Activated B cell treated with CpG ODN at 0.5 μM for 24 hours (primary cell): ENCODE measurements around the gene TNFRSF18. TPM values are rescaled to one million over a fixed set of nuclear protein-coding genes. Genes with fewer than 3 reads are reported as not detected.

Experiments
- ATAC-seq: fragments of 200-7000 bp; cut with Tn5 transposase; one replicate; pipeline ENCODE4 v1.10.0; 2021; ENCODE audit warnings: low read depth, mild to moderate bottlenecking, moderate library complexity
- CTCF ChIA-PET: fragments of 350-600 bp; sonication (Branson Sonifier 250); formaldehyde crosslinking; loops from one replicate; lab custom pipeline; 2021; ENCODE audit warnings: antibody characterized with exemption; lab: Charles Lee
- POLR2A ChIA-PET: fragments of 350-600 bp; sonication (Branson Sonifier 250); formaldehyde crosslinking; loops from one replicate; lab custom pipeline; 2021; ENCODE audit warnings: antibody characterized with exemption; lab: Charles Lee
- DNase-seq: peaks from one replicate; pipeline ENCODE4 v3.0.0; 2022
- H3K27ac Mint-ChIP-seq: one replicate; pipeline ENCODE4 v1.8.0; 2020; ENCODE audit warnings: mixed read lengths
- H3K27me3 Mint-ChIP-seq: one replicate; pipeline ENCODE4 v1.8.0; 2021; ENCODE audit warnings: mixed read lengths
- H3K36me3 Mint-ChIP-seq: one replicate; pipeline ENCODE4 v1.8.0; 2021; ENCODE audit warnings: low read depth, mixed read lengths
- H3K4me1 Mint-ChIP-seq: one replicate; pipeline ENCODE4 v1.8.0; 2021; ENCODE audit warnings: mixed read lengths
- H3K4me3 Mint-ChIP-seq: one replicate; pipeline ENCODE4 v1.8.0; 2020; ENCODE audit warnings: mild to moderate bottlenecking, mixed read lengths
- H3K9me3 Mint-ChIP-seq: one replicate; pipeline ENCODE4 v1.8.0; 2020; ENCODE audit warnings: mixed read lengths
- CTCF ChIP-seq: fragments of 200-600 bp; IDR thresholded peaks from one replicate; pipeline ENCODE4 v1.8.0; 2022; ENCODE audit warnings: antibody characterized with exemption, mild to moderate bottlenecking
- intact Hi-C: fragments of 100-400 bp; cut with micrococcal nuclease; formaldehyde crosslinking; loops from one replicate; pipeline ENCODE4 v1.15.1; 2024
- total RNA-seq: library from RNA; stranded (reverse); gene quantifications from 2 replicates; pipeline ENCODE4 v1.2.3, GENCODE V29; 2022

Gene TNFRSF18
- total RNA-seq, 1 donor from 2014 or later, result 37.5 TPM

GRCh38 chr1:1191734-1192133, 14.7 kb downstream of the TNFRSF18 start:
- Mint-ChIP-seq H3K36me3 (peaks cover 1% of the 10 kb centered on the region), H3K27me3 (no peaks in the 10 kb centered on the region), H3K4me3 (no peak overlapping the region), H3K27ac (no peak overlapping the region), H3K9me3 (peaks cover 10% of the 10 kb centered on the region), H3K4me1 (no peaks in the 10 kb centered on the region)
- intact Hi-C loops, result no loop called here
- DNase-seq, result no peak
- ATAC-seq, result no peak
- no peak for TF ChIP-seq CTCF
- ChIA-PET CTCF (no interaction called here), POLR2A (no interaction called here)

GRCh38 chr1:1189111-1189510, 17.3 kb downstream of the TNFRSF18 start:
- ATAC-seq (no peak), DNase-seq (no peak)

GRCh38 chr1:1187938-1188337, 18.5 kb downstream of the TNFRSF18 start:
- intact Hi-C loops, result no loop called here
- CTCF ChIA-PET, result interaction anchor here (0.9 kb wide), 1 partner anchor 66 kb away, joined by 4 read pairs; no protein-coding TSS in a partner anchor
- Mint-ChIP-seq H3K4me3 (no peak overlapping the region), H3K9me3 (peaks cover 5% of the 10 kb centered on the region), H3K27me3 (peaks cover 4% of the 10 kb centered on the region), H3K36me3 (no peaks in the 10 kb centered on the region), H3K27ac (no peak overlapping the region), H3K4me1 (no peaks in the 10 kb centered on the region)
- POLR2A ChIA-PET, result interaction anchor here (1.0 kb wide), 1 partner anchor 19 kb away, joined by 6 read pairs; no protein-coding TSS in a partner anchor
- ATAC-seq (no peak), DNase-seq (no peak)
- no peak for TF ChIP-seq CTCF

More at GRCh38 chr1:1189111-1189510, 17.3 kb downstream of the TNFRSF18 start:
- Mint-ChIP-seq H3K4me3 (no peak overlapping the region), H3K27me3 (peaks cover 1% of the 10 kb centered on the region), H3K36me3 (no peaks in the 10 kb centered on the region), H3K9me3 (peaks cover 5% of the 10 kb centered on the region), H3K4me1 (no peaks in the 10 kb centered on the region), H3K27ac (no peak overlapping the region)
- CTCF ChIA-PET, result no interaction called here
- no peak for TF ChIP-seq CTCF
- intact Hi-C loops, result no loop called here
- POLR2A ChIA-PET, result no interaction called here

- ChIA-PET POLR2A (interaction anchor here (0.6 kb wide), 1 partner anchor 20 kb away, joined by 8 read pairs; no protein-coding TSS in a partner anchor), CTCF (no interaction called here)
- H3K4me3 Mint-ChIP-seq, result no peak overlapping the region
- no peak overlapping the region for H3K27ac Mint-ChIP-seq
- peaks cover 17% of the 10 kb centered on the region for H3K27me3 Mint-ChIP-seq
- DNase-seq (no peak), ATAC-seq (no peak)
- H3K4me1 Mint-ChIP-seq, result no peaks in the 10 kb centered on the region
- H3K9me3 Mint-ChIP-seq, result no peaks in the 10 kb centered on the region
- no peaks in the 10 kb centered on the region for H3K36me3 Mint-ChIP-seq
- TF ChIP-seq CTCF, result no peak
- intact Hi-C loops, result no loop called here
Measured at GRCh38 chr1:1185101-1185765, 21.2 kb downstream of the TNFRSF18 start.

- intact Hi-C loops, result no loop called here
- no peaks in the 10 kb centered on the region for H3K9me3 Mint-ChIP-seq
- CTCF ChIA-PET, result no interaction called here
- no peaks in the 10 kb centered on the region for H3K4me1 Mint-ChIP-seq
- no peak overlapping the region for H3K27ac Mint-ChIP-seq
- POLR2A ChIA-PET, result no interaction called here
- TF ChIP-seq CTCF, result no peak
- no peak overlapping the region for H3K4me3 Mint-ChIP-seq
- no peaks in the 10 kb centered on the region for H3K36me3 Mint-ChIP-seq
- H3K27me3 Mint-ChIP-seq, result peaks cover 17% of the 10 kb centered on the region
- DNase-seq, result no peak
- no peak for ATAC-seq
Measured at GRCh38 chr1:1183833-1184775, 22.3 kb downstream of the TNFRSF18 start.
